T-helper 2 cell (primary cell): ENCODE data around the gene GSC.
"Not testable (repeated sequence)": the region's sequence is repeated elsewhere in the genome, so short reads cannot be mapped to it uniquely, and the experiment has no call there.

Experiments used
- DNase-seq, 5 experiments: peaks; one replicate each; pipeline versions ENCODE4 v3.0.0 to v3.0.0-alpha.2; 2012 to 2022
- total RNA-seq, 2 donors: gene quantifications; one replicate each; lab custom pipeline; 2026; lab: John Stamatoyannopoulos, UW

Gene GSC
- total RNA-seq: 0 reads per million in 2 donors

DNA sequence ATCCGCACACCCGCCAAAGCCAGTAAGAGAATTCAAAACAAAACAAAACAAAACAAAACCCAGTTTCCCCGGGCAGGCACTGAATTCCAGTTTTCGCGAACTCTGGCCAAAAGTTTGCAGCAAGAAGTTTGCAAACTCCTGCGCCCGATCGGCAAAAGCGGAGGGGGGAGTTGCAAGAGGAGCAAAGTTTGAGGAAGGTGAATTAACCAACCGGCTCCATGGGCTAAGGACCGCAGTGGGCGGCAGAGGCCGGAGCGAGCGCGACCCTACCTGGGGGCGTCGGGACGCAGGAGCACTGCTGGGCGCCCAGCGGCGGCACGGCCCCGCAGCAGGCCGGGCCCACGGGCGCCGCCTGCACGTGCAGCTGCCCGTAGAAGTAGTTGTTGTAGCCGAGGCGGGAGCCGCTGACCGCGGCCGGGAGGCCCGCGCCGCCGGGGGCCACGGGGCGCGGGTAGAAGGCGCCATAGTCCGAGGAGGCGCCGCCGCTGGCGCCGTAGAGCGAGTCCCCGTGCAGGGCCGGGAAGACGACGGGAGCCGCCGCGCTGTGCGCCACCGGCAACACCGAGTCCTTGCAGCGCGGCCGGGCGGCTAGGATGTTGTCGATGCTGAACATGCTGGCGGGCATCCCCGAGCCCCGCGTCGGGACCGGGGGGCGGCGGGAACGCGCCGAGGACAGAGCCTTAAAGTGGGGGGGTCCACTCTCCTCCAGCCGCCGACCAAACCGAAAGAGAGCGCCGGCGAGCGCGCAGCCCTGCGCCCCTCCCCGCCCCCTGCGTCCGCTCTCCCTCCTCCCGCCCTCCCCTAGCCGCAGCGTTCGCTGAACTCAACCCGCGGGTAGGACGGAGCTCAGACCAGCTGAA, at the start of gene GSC:
TSS of gene GSC (minus strand) at position 723 of the 860 bp plus-strand sequence. CDS start at position 625, 98 bp downstream.
- peak in 1 of 5 experiments; percentile 48 for DNase-seq

DNA sequence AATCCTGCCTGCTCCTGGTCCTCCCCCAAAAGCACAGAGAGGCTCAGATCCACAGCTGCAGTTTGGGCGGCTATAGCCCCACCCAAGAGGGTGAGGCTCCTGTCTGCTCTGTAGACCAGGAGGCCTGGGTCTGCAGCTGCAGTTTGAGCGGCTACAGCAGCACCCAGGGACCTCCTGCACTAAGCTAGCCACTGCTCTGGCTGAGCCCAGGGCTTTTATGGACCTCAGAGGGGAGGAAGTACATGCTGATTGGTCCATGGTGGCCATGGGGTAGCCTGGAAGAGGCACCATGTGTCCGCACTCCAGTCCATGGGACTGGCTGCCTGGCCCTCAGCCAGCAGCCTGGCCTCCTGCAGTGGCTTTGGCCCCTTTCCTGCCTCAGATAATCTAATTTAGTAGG, 49.6 kb upstream of the GSC start:
- DNase-seq: no peak

DNA sequence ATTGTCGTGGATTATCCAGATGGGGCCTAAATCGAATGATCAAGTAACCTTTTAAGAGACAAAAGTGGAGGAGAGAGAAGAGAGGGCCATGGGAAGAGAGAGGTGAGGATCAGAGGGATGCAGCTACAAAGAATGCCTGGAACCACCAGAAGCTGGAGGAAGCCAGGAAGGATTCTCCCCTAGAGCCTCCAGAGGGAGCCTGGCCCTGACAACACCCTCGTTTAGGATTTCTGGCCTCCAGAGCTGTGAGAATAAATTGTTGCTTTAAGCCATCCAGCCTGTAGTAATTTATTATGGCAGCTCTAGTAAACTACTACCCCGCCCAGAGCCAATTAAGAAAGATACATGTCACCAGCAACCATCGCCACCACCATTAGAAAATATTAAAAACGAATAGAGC, 46.2 kb upstream of the GSC start:
- no peak for DNase-seq

DNA sequence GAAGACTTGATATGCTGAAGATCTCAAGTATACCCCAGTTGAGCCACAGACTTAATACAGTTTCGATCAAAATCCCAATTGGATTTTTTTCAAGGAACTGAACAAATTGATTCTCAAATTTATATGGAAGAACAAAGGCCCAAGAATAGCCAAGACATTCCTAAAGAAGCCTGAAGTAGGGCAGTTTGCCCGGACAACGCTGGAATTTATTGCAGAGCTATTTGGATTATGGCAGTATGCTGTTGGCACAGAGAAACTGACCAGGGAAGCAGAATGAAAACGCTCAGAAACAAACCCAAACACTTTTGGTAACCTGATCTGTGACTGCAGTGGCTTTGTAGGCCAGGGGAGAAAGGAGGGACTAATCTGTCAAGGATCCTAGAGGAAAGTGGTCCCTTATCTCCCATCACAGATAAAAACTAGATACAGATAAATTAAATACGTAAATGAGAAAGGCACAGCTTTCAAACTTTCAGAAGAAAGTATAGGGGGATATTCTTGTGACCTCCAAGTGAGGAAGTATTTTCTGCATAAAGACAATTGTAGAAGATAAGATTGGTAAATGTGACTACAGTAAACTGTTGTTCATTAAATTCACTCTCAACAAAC, 35.9 kb upstream of the GSC start:
- DNase-seq: no peak

DNA sequence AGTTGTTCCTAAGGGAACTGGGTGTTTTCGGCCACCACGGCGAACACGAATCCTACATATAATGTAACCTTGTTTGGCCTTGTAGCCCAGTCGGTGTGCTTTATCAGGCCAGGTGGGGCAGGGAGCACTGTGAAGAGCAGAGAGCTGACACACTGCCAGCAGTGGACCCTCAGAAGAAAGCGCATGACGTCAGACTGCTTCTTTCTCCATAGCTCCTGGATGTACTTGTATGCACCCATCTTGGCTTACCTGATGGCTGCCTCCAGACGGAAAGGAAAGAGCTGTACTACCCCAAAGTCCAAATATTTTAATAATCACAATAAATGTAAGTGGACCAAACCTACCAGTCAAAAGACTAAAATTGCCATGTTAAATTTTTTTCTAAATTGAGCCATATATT, 31.3 kb upstream of the GSC start:
- DNase-seq: no peak

DNA sequence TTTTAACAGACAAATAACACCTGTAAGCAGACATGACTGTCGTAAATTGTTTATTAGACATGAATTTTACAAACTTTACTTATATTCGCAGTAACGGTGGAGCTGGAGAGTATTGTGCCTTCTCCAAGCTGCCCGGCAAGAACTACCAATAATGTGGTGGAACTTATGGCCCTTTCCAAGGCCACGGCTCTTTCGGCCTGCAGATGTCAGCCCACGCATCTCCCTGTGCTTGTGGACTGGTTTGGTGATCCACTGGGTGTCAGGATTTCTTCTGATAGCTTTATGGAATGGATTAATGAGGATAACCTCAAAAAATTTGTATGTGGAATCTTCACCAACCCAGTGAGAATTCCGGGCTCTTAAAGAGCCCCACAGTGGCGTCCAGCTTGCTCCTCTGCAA, 30.9 kb upstream of the GSC start:
- not testable (repeated sequence) for DNase-seq

DNA sequence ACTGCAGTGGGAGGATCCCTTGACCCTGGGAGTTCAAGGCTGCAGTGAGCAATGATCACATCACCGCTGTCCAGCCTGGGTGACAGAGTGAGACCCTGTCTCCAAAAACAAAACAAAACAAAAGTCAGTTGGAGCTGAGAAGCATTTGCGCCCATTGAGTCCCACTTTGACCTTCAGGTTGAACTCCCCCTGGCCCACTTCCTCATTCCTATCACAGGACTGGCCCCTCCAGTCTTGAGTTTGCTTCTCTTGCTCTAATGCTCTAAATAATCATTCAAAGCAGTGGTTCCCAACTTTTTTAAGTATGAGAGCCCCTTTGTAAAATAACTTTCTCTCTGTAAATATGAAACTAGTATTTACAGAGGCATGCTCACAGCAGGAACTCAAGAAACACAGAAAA, 28.0 kb upstream of the GSC start:
- no peak for DNase-seq

DNA sequence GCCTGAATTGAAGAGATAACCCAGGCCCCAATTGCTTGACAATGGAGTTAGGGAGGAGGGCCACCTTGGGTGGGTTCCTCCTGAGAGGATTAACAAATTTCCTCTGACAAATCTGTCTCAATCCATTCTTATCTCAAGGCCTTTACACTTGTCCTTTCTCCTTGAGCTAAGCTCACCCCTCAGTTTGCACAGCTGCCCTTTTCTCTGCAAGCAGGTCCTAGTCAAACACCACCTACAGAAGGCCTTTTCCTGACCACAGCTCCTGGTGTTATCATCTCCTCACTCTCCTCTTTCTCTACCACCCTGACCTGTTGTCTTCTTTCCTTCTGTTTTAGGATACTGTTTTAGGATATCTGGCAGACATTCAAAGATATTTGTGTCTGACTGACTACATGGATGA, 26.4 kb upstream of the GSC start:
- no peak for DNase-seq

DNA sequence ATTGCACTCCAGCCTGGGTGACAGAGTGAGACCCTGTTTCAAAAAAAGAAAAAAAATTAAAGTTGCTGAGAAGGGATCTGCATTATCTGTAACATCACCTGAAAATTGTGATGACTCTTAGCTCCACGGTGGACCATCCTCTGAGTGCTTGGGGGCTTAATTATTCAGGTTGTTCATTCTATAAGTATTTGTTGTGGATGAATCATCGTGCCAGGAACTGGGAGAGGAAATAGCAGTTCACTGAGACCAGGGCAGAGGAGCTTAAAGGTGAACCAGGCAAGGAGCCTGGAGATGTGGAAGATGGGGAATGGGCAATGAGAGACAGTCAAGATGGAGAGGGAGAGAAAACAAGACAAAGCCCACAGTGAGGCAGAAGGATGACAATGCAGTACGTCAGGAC, 25.5 kb upstream of the GSC start:
- DNase-seq: no peak

DNA sequence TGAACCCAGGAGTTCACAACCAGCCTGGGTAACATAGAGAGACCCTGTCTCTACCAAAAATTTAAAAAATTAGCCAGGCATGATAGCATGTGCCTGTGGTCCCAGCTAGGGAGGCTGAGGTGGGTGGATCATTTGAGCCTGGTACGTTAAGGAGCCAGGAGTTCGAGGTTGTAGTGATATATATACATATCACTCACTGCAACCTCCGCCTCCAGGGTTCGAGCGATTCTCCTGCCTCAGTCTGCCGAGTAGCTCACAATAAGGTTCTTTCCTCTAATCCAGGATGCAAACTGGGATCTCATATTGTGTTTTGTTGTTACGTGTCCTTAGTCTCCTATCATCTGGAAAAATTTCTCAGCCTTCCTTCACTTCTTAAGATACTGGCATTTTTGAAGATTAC, 24.0 kb upstream of the GSC start:
- no peak for DNase-seq

DNA sequence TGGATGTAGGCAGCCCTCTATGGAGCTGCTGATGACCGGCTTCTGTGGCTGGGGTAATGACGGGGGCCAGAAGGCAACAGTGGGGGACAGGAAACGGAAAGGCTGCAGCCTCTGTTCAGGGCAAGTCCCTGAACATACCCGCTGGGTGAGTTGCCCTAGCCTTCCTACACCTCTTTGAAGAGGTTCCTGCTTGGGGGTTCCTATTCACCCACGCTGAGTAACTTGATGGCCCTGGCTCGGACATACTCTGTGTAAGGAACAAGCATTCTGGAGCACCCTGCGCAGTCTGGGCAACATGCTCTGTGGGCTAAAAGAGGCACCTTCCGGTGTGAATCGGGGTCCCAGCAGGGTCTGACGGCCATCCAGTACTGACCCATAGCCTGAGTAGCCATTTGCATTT, 17.7 kb upstream of the GSC start:
- no peak for DNase-seq

DNA sequence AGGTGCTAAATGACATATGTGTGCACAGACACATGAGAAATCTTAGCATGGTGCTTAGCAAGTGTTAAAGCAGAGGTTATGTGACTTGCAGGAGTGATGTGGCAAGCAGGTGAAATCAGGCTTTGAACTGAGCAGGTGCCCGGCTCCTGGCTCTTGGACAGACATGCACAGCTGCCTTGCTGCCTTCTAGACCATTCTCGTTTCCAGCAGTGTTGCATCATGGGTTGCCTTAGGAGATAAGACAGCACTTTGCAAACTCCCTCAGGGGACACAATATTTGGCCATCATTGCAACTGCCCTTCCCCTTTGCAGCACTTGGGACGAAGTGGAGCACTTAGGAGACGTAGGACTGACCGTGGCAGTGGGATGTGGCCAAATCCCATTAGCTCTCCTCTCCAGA, 17.2 kb upstream of the GSC start:
- DNase-seq: no peak

DNA sequence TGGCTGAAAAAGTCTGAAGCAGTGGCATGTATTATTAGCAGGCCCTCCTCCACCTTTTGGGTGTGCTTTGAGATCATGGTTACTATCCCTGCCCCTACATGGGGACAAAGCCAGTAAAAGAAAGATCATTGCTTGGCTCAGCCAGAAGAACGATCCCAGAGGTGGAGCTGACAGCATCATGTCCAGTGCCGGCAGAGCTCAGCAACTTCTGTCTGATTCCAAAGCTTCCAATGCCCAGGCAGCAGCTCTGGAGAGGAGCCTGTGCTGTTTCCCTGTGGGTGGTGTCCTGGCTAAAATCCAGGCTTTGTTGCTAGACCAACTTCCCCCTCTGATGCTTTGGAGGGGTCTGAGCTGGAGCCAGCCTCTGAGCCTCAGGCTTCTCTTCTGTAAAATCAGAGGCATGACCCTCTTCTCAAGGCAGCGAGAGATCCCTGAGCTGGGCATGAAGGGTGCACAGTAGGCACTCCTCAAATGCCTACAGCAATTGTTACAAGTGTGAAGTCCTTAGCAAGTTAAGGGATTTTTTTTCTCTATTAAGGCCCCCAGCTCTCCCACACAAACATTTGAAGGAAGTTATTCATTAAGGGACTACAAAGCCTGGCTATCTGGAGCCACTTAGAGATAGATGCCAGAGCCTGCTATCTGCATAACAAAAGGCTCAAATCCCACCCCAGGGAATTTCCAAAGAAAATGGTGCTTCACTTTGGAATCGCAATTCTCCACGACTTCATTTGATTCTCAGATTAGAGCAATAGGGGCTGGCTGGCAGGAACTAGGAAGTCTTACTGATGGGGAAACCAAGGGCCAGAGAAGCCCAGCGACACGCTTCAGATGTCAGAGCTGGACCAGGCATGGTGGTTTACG, 10.9 kb upstream of the GSC start:
- DNase-seq: no peak

DNA sequence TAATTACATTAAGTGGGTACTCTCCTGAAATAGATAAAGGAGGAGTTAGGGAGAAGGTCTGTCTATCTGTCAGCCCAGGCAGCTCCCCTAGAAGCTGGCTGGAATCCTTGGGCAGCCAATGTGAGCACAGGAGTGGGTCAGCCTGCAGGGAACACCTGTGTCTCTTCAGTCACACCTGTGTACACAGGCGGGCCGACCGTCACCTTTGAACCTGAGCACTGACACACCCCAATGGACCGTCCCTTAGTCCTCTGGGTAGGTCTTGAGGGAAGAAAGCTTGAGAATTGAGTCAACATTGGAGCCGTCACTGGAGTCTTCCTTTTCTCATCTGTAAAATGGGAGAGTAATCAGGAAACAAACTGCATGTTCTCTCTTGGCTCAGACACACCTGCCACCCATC, 9.8 kb upstream of the GSC start:
- DNase-seq: no peak

DNA sequence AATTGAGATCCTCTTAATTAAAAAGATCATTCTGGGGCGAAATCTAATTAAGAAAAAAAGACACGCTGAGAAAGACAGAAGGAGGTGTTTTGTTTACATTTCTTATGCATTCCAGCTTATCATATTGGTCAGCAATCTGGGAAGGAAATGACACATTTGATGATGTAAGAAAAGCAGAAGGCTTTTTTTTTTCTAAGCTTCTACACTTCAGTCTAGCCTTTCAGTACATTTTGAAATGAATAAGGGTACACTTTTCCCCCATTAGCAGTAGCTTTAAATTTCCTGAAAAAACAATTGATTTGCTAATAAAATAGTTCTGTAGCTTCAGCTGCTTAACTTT, 5.9 kb upstream of the GSC start:
- DNase-seq: no peak

DNA sequence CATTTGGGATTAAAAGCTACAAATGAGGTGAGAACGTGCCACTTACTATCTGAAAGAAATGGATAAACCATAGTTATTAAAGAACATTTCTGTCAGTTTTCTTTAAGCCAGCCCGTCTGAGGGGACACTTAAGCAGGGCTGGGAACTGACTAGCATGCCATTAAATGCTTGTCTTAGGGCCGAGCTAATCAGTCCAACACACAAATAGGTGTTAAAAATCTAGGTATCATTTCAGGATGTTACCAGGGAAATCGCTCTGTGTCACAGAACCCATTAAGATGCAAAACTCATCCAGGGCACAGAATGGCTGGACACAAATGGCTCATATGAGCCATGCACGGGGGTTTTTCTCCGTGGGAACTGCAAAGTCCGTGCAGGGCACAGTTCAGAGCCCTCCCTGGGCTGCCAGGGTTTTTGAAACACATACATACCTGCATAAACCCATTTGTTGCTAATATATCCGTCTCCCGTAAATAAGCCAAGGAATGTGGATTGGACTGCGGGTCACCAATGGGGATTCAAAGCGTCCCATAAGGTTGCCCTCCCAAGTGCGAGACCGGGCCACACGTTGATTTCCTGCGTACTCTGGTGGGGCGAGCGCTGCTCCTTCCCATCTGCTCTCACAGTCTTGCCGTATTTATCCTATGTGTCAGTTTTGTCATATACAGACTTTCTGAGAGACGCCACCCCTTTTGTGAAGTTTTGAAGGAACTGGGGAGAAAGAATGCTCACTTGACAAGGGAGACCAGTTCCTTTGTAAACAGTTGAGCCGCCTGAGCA, 5.4 kb upstream of the GSC start:
- no peak for DNase-seq

DNA sequence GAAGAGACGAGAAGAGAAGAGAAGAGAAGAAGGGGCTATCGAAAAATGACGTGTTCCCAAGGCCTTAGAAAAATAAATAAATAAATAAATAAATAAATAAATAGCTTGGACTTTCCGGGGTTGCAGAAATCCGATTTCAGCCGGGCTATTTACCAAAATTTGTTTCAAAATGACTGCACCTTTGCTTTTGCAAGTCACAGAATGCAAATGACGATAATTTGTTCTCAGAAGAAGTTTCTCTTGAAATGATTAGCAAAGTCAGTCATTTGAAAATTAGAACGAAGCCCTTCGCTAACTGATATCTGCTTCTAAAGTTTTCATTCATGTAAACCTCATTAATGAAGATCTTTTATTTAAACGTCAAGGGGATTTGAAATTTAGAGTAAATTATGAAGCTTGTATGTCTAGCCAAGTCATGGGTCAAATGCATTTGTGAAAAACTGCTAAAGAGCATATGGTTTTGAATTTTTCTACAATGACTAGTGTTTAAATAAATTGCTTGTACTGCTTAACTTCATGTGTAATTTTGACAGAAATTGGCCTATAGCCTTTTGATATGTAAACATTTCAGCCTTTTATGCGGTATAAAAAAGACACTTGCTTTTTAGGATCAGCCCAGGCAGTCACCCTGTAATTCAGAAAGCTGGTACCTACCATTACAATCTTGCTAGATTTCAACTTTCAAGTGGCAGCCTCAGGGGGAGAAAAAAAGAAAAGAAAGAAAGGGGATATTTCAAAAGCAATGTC, 4.6 kb upstream of the GSC start:
- DNase-seq: no peak

DNA sequence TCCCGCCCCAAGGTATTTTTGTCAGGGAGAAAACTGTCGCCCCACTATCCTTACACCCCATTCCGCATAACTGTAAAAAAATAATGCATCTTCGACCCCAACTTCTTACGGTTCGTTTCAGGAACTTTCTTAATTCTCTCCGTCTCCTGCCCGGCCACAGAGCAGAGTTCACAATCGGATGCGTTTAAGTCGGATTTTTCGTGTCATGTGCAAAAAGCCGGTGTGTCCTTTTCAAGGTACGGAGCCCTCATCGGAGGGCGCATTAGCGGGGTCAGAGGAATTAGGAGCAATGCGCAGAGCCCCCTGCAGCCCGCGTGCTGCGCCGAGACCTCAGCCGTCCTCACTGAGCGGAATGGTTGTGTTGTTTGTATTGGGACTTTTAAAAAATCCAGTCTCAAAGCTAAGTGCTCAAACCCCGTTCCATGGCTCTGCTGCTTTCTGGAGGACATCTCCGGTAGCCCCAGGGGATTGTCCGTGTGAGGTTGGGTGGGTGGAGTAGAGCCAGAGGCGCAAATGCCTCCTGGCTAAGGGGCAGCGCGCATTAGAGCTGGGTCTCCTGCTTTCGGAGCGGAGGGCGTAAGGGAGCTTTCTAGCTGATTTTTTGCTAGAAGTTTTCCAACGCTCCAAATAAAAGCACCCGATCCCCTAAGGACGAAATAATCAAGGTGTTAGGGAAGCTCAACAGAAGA, 3.9 kb upstream of the GSC start:
- no peak for DNase-seq

DNA sequence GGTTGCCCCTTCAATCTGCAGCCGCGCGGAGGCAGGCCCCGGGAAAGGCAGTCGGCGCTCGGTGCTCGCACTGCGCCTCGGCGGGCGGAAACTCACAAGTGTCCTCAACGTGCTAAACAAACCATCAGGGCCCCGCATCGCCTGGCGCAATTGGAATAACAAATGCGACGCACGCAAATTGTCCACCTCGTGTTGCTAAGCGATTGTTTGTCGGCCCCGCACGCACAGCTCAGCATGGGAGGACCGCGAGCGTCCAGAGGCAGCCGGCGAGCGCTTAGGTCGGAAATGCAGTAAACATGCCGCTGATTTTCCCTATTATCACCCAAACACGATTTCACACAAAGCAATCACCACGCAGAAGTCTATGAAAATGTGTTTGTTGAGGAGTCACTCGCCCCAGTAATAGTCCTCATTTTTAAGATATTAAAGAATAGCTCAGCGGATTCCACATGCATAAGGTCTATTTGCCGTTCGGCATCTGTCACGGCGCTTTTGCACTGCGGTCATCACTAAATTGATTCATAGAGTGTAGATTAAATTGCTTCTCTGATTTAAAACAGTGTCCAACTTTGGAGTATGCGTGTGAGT, 3.2 kb upstream of the GSC start:
- peak in 1 of 5 experiments; percentile 31 for DNase-seq

DNA sequence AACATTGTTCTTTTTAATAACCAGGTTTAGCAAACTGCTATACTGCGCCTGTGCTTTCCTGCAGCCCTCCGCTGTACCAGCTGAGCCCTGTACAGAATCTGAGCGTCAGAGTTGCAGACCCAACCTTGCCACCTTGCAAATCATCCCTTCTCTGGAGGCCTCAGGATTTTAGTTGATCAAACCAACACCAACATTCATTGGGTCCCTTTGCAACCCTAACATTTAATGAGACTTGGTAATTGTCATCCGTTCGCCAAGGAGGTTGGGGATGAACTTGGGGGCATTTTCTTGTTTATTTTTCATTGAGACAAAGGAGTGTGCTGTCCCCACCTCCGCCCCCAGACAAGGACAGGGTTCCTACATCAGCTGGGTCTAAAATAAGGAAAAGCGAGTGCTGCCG, 2.6 kb upstream of the GSC start:
- DNase-seq: no peak

DNA sequence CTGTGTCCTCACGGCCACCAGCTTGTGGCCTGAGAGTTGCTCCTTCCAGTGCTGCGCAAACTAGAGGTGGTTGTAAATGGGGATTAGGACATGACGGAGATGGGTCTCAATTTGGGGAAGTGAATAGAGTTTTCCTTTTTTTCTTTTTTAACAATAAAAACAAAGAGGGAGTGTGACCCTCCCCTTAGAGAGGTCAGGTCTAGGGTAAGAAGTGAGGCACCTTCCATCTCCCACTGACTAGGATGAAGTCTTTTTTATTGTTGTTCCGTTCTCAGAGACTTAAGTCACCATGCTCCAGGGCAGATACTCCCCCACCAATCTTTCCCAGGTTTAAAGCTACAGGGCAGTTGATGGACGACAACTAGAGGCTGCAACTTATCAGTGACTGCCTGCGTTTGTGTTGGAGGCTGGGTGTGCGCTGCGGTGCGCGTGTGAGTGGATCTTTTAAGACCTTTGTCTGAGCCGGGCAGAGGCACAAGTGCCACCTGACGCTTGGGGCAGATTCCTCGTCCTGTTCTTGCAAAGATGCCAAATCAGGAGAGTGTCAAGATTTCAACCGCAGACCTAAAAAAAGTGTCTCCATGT, 2.1 kb upstream of the GSC start:
- peak in 1 of 5 experiments; percentile 12 for DNase-seq
